Measurements from ENCODE around the gene RNF213. TPM values are rescaled to one million over a fixed set of nuclear protein-coding genes. Genes with fewer than 3 reads are reported as not detected.

RNF213 gene
- total RNA-seq: 221 TPM

DNA sequence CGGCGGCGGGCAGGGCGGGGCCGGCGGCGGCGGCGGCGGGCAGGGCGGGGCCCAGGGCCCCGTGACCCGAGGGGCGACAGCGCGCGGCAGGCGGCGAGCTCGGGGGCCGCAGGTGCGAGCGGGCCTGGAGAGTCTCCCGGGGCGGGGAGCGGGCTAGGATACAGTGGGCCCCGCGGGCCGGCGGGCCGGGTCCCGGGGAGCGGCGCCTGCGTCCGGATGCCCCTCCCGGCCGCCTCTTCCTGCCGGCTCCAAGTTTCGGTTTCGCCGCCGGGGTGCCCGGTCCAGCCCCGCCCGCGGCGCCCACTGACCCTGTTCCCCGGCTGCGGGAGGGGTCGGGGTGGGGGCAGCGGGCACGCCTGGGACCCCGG is at the start of gene RNF213:
RNF213 (plus strand) TSS at position 62 of the 368 bp plus-strand sequence. CDS start 2,830 bp downstream, outside the sequence.
- no peak for DNase-seq (ENCODE audit: low spot score)

DNA sequence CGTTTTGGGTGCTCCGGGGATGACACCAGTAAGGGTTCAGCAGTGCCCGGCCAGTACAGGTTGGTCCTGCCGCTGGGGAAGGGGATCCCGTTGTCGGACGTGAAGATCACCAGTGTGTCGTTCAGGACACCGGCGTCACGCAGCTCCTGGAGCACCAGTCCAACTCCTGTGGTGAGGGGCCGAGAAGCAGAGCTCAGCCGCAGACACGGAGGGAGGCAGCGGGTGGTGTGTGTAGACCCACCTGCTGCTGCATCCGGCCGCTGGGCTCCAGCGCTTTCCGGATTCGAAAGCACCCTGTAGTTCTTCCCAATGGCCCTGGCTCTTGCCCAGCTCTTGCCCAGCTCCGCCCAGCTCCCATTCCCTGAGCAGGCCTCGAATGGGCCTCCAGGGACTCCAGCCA is 48.5 kb upstream of the RNF213 start:
- DNase-seq (ENCODE audit: low spot score): no peak

- DNase-seq (ENCODE audit: low spot score): no peak
Observed at GRCh38 chr17:80212511-80212910, 48.1 kb upstream of the RNF213 start.

- no peak for DNase-seq (ENCODE audit: low spot score)
Observed at GRCh38 chr17:80212962-80213642, 47.5 kb upstream of the RNF213 start.

DNA sequence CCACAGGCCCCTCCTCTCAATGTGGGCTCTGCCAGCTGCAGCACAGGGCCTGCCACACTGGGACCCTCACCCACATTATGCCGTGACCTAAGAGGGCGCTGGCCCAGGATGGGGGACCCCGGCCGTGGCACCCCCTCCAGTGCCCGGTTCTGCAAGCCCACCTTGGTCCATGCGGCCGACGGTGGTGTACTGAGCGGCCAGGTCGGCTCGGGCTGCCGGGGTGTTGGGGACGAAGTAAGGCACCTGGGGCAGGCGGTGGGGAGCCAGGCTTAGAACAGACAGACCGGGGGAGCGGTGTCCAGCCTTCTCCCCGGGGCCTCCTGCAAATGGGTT is 47.0 kb upstream of the RNF213 start:
- no peak for DNase-seq (ENCODE audit: low spot score)

GRCh38 chr17:80214012-80214877 is 46.4 kb upstream of the RNF213 start:
- DNase-seq (ENCODE audit: low spot score): no peak

DNA sequence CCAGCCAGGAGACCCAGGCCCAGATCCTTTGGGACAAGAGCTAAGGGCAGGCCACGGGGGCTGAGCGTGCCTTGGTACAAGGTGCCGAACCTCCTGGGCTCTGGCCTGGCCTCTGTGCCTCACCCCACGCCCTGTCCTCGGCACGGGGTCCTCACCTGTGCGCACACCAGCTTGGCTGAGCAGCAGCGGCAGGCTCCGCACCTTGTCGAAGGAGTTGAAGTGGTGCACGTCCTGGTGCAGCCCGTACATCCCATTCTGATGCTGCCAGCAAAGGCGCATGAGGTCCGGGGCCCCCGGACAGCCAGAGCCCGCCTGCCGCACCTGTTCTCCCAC is 45.8 kb upstream of the RNF213 start:
- DNase-seq (ENCODE audit: low spot score): no peak

DNA sequence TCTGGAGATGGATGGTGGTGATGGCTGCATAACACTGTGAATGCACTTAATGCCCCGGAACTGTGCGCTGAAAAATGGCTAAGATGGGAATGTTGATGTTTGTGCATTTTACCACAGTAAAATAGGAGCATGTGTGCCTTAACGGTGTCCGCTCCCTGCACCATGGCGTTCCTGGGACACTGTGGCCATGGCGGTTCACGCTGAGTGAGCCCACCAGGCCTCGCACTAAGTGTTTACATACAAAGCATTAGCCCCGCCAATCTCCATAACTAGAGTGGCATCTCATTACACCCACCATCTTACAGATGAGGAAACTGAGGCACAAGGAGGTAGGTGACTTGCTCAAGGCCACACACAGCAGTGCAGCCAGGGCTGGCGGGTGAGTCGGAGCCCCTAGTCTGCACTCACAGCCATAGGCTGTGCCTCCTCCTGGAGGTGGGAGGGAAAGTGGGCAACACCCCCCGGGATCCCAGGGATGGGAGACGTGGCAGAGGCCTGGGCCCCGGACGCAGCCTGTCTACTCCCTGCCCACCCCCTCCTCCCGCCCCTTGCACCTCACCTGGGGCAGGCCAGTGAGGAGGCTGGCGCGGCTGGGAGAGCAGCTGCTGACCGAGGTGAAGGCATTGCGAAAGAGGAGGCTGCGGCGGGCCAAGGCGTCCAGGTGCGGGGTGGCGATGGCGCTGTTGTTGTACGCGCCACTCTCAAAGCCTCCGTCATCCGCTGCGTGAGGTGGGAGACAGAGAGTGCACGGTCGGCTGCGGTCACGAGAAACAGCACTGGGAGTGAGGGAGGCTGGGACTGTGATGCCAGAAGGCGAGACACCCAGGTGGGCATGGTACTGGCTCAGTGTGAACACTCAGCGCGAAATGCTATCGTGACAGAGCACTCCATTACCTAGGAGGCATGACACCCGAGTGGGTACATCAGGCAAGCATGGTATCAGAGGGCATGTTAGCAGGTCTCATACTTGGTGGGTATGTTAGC is 43.9 kb upstream of the RNF213 start:
- DNase-seq (ENCODE audit: low spot score): no peak

DNA sequence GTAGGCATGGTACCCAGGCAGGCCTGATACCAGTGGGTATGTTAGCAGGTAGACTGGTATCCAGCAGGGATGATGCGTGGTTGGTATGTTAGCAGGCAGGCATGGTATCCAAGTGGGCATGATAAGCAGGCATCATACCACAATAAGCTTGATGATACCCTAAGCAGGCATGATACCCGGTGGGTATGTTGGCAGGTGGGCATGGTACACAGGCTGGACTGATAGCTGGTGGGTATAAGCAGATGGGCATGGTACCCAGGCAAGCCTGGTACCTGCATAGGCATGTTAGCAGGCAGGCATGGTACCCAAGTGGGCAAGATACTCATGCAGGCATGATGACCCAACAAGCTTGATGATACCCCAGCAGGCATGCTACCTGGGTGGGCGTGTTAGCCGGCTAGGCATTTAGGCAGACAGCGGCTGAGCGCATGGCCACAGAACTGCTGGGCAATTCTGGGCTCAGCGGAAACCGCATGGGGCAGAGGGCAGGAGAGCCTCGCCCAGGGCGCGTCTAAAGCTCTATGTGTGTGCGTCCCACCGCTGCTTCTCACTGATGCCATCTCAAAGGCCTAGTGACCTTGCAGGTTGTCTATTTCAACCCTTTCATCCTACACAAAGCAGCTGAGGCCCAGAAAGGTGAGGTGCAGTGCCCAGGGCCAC is 42.8 kb upstream of the RNF213 start:
- no peak for DNase-seq (ENCODE audit: low spot score)

GRCh38 chr17:80218391-80218790 is 42.3 kb upstream of the RNF213 start:
- no peak for DNase-seq (ENCODE audit: low spot score)

GRCh38 chr17:80219013-80219762 is 41.5 kb upstream of the RNF213 start:
- DNase-seq (ENCODE audit: low spot score): peak; percentile 87

- DNase-seq (ENCODE audit: low spot score): no peak
Observed at GRCh38 chr17:80219763-80220053, 40.9 kb upstream of the RNF213 start.

- DNase-seq (ENCODE audit: low spot score): peak; percentile 82
Observed at GRCh38 chr17:80220054-80220735, 40.5 kb upstream of the RNF213 start, which contains the start of the genes SGSH and SLC26A11. Gene SGSH (minus strand): TSS chr17:80220333. CDS start chr17:80220313, 20 bp downstream. Gene SLC26A11 (plus strand): TSS chr17:80220427. CDS start chr17:80221561, 1,134 bp downstream.

GRCh38 chr17:80220736-80221215 is 39.9 kb upstream of the RNF213 start:
- no peak for DNase-seq (ENCODE audit: low spot score)

DNA sequence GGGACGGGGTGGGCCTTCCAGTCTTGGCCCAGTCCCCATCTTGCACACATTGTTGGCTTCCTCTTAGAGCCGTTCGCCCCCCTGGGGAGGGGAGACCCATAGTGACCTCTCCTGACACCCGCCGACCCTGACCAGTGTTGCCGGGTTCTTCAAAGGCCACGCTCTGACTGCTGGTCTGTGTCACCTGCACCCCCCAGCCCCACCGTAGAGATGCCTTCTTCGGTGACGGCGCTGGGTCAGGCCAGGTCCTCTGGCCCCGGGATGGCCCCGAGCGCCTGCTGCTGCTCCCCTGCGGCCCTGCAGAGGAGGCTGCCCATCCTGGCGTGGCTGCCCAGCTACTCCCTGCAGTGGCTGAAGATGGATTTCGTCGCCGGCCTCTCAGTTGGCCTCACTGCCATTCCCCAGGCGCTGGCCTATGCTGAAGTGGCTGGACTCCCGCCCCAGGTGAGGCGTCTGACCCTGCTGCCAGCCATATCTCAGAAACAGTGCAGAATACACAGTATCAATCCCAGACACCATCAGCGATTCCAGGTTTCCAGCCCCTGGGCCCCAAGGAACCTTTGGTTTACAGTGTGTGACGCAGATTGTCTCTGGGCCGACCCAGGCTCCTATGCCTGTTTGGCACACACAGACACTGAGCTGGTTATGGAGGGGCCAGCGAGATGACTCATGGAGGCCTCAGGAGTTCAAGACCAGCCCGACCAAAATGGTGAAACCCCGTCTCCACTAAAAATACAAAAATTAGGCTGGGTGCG is 39.1 kb upstream of the RNF213 start:
- no peak for DNase-seq (ENCODE audit: low spot score)

DNA sequence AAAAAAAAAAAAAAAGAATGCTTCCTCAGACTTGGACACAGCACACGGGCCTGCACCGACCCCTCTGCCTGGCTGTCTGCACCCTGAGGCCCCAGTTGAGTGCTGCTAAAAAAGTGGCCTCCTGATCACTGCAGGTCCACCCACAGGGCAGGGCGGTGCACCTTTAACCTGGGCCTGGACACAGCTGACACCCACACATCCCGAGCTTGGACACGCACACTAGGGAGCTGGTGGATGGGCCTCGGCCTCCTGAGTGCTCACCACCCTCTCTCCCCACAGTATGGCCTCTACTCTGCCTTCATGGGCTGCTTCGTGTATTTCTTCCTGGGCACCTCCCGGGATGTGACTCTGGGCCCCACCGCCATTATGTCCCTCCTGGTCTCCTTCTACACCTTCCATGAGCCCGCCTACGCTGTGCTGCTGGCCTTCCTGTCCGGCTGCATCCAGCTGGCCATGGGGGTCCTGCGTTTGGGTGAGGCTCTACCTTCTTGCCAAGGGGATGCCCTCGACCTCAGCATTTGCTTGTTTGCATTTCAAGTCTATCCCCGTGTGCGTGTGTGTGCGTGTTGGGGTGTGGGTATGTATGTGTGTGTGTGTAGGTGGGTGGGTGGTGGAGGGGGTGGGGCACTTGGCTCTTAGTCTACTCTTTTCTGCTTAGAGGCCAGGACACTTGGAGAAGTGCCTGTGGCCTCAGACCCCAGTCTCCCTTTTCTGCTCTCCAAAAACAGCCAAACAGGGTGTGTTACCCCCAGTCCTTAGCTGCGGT is 38.1 kb upstream of the RNF213 start:
- no peak for DNase-seq (ENCODE audit: low spot score)

DNA sequence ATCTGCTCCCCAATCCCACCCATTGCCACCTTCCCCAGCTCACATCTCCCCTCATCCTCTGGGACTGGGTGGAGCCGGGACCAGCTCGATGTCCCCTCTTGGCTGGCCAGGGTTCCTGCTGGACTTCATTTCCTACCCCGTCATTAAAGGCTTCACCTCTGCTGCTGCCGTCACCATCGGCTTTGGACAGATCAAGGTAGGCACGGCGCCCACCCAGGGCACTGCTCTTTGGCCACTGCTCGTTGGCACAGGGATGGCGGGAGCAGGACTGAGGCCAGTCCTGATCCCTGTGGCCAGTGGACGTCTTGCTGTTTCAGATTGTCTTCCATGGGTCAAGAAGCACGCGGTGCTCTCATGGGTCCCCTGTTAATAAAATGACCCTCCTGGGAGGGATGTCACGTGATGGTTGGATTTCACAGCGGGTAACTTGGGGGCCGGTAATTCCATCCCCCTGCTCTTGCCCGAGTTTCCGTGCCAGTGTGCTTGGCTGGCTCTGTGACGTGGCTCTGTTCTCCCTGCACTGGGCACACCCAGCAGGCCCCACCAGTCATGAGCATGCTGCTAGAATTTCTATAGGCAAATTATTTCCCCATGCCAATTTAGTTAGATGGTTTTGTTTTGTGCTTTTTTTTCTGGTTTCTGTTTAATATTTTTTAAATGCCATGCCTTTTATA is 37.4 kb upstream of the RNF213 start:
- no peak for DNase-seq (ENCODE audit: low spot score)

- DNase-seq (ENCODE audit: low spot score): no peak
Observed at GRCh38 chr17:80223838-80224497, 36.7 kb upstream of the RNF213 start.
